ENCODE measurements around the gene POTEC. TPM values are rescaled to one million over a fixed set of nuclear protein-coding genes. Genes with fewer than 3 reads are reported as not detected.

Gene POTEC
- total and polyA plus RNA-seq, 9 donors, result 0.03 to 0.04 TPM; not detected in 7

Other genes with a start within 250 kb of the POTEC start
- under 0.01 TPM for gene ANKRD30B, start 204.6 kb upstream of the POTEC start, total RNA-seq
- under 1 TPM in 2 of 8 donors, not detected in 6; 0.06 to 0.09 TPM for gene ANKRD30B, start 204.6 kb upstream of the POTEC start, polyA plus RNA-seq (ENCODE audit: insufficient read depth in 1 of 8, insufficient read length in 8 of 8, low replicate concordance in 1 of 8)

Data from muscle of leg (tissue), 9 donors.